ENCODE data around the gene MAD1L1. TPM values are rescaled to one million over a fixed set of nuclear protein-coding genes. Genes with fewer than 3 reads are reported as not detected.

Gene MAD1L1
- total RNA-seq, 1 donor from 2014 or later: 53.8 TPM

GRCh38 chr7:1894906-1895663 is 337.7 kb downstream of the MAD1L1 start:
- Mint-ChIP-seq H3K27me3 (ENCODE audit: low read depth) (no peaks in the 10 kb centered on the region), H3K4me3 (no peak overlapping the region), H3K9me3 (no peaks in the 10 kb centered on the region), H3K27ac (ENCODE audit: unreplicated experiment) (no peak overlapping the region), H3K4me1 (no peaks in the 10 kb centered on the region), H3K36me3 (ENCODE audit: low read depth) (no peaks in the 10 kb centered on the region)
- TF ChIP-seq CTCF (conservative IDR thresholded peaks at IDR 0.05): no peak
- no peak for DNase-seq (ENCODE audit: low read depth, low spot score)

GRCh38 chr7:1894313-1894900 is 338.3 kb downstream of the MAD1L1 start:
- Mint-ChIP-seq H3K9me3 (no peaks in the 10 kb centered on the region), H3K27ac (ENCODE audit: unreplicated experiment) (no peak overlapping the region), H3K4me3 (no peak overlapping the region), H3K27me3 (ENCODE audit: low read depth) (no peaks in the 10 kb centered on the region), H3K36me3 (ENCODE audit: low read depth) (no peaks in the 10 kb centered on the region), H3K4me1 (no peaks in the 10 kb centered on the region)
- no peak for DNase-seq (ENCODE audit: low read depth, low spot score)
- no peak for TF ChIP-seq CTCF (conservative IDR thresholded peaks at IDR 0.05)

GRCh38 chr7:1893451-1893850 is 339.3 kb downstream of the MAD1L1 start:
- Mint-ChIP-seq H3K4me3 (no peak overlapping the region), H3K36me3 (ENCODE audit: low read depth) (peaks cover 4% of the 10 kb centered on the region), H3K27ac (ENCODE audit: unreplicated experiment) (no peak overlapping the region), H3K27me3 (ENCODE audit: low read depth) (no peaks in the 10 kb centered on the region), H3K4me1 (no peaks in the 10 kb centered on the region), H3K9me3 (no peaks in the 10 kb centered on the region)
- DNase-seq (ENCODE audit: low read depth, low spot score): no peak
- no peak for TF ChIP-seq CTCF (conservative IDR thresholded peaks at IDR 0.05)

- H3K9me3 Mint-ChIP-seq: no peaks in the 10 kb centered on the region
- H3K4me1 Mint-ChIP-seq: no peaks in the 10 kb centered on the region
- no peaks in the 10 kb centered on the region for H3K27me3 Mint-ChIP-seq (ENCODE audit: low read depth)
- peaks cover 8% of the 10 kb centered on the region for H3K36me3 Mint-ChIP-seq (ENCODE audit: low read depth)
- no peak for TF ChIP-seq CTCF (conservative IDR thresholded peaks at IDR 0.05)
- no peak for DNase-seq (ENCODE audit: low read depth, low spot score)
- no peak overlapping the region for H3K27ac Mint-ChIP-seq (ENCODE audit: unreplicated experiment)
- no peak overlapping the region for H3K4me3 Mint-ChIP-seq
These were observed 339.7 kb downstream of the MAD1L1 start for GRCh38 chr7:1893036-1893435.

- Mint-ChIP-seq H3K9me3 (no peaks in the 10 kb centered on the region), H3K27me3 (ENCODE audit: low read depth) (no peaks in the 10 kb centered on the region), H3K27ac (ENCODE audit: unreplicated experiment) (no peak overlapping the region), H3K4me3 (no peak overlapping the region), H3K4me1 (no peaks in the 10 kb centered on the region), H3K36me3 (ENCODE audit: low read depth) (peaks cover 15% of the 10 kb centered on the region)
- TF ChIP-seq CTCF (conservative IDR thresholded peaks at IDR 0.05): no peak
- DNase-seq (ENCODE audit: low read depth, low spot score): no peak
These were observed 340.5 kb downstream of the MAD1L1 start for GRCh38 chr7:1892011-1892965.

All from neural crest cell (in vitro differentiated cells).